Activated T-cell treated with anti-CD3 and anti-CD28 coated beads for 1 hour (primary cell): ENCODE results near the gene PRPS2.

Experiments
- DNase-seq: peaks from one replicate; pipeline ENCODE4 v3.0.0-alpha.2; 2020; ENCODE audit warnings: low read depth

The PRPS2 gene

GRCh38 chrX:12814420-12814819, 23.2 kb downstream of the PRPS2 start:
- no peak for DNase-seq

GRCh38 chrX:12817528-12817927, 26.3 kb downstream of the PRPS2 start:
- no peak for DNase-seq

GRCh38 chrX:12819222-12819621, 28.0 kb downstream of the PRPS2 start:
- no peak for DNase-seq

- no peak for DNase-seq
These were observed 29.5 kb downstream of the PRPS2 start for GRCh38 chrX:12820737-12821136.

GRCh38 chrX:12824944-12825343, 33.7 kb downstream of the PRPS2 start:
- DNase-seq = no peak

- DNase-seq = no peak
These were observed 34.6 kb downstream of the PRPS2 start for GRCh38 chrX:12825801-12826200.

GRCh38 chrX:12843061-12843667, 52.0 kb downstream of the PRPS2 start:
- no peak for DNase-seq

- DNase-seq = no peak
These were observed 52.6 kb downstream of the PRPS2 start for GRCh38 chrX:12843668-12844279.

- DNase-seq = no peak
These were observed 53.1 kb downstream of the PRPS2 start for GRCh38 chrX:12844319-12844718.

GRCh38 chrX:12865359-12865758, 74.1 kb downstream of the PRPS2 start:
- no peak for DNase-seq

GRCh38 chrX:12866451-12867377, 75.5 kb downstream of the PRPS2 start, which contains the start of gene TLR7:
Gene TLR7, plus strand, starts transcription at chrX:12867072. Its CDS starts 507 bp downstream, at chrX:12867579.
- no peak for DNase-seq

- no peak for DNase-seq
These were observed 76.5 kb downstream of the PRPS2 start for GRCh38 chrX:12867685-12868084.

GRCh38 chrX:12868747-12869146, 77.5 kb downstream of the PRPS2 start:
- DNase-seq = no peak

GRCh38 chrX:12871257-12871656, 80.0 kb downstream of the PRPS2 start:
- DNase-seq = no peak

- DNase-seq = no peak
These were observed 81.5 kb downstream of the PRPS2 start for GRCh38 chrX:12872741-12873140.
